Measurements from ENCODE around the gene CCR7.

Gene CCR7

DNA sequence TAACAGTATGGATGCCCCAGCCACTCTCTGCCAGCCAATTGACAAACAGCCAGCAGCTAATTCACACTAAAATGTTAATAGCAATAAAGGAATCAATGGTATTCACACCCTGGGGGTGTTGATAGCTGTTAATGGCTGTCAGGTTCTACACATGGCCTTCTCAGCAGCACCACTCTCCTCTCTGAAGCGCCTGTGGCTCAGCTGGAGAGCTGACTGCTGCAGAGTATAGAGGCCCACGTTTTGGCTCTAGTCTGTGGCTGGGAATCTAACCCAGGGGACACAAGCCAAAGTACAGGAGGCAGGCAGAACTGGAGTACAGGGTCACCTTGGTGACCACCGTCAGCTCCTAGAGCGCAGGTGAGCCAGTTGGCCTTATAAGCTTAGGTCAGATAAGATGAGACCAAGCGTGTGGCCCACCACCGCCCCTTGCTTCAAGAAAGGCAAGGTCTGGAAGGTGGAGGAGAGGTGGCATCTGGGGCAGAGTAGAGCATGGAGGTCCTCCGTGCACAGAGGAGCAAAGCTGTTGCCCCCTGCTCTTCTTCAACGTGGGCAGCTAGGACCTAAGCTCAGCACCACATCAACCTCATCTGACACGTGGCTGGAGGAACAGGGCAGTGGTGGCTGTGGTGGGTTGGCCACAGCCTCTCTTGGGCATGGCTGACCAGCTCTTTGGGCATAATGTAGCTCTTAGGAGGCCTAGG lies 25.4 kb downstream of the CCR7 start:
- Histone ChIP-seq H3K36me3 (ENCODE audit: control insufficient read depth, insufficient read depth, low read length) (no peaks in the 10 kb centered on the region), H3K27me3 (ENCODE audit: control insufficient read depth, insufficient read depth, low read length) (no peaks in the 10 kb centered on the region), H2AFZ (no peak overlapping the region), H3K27ac (peak overlapping the region; percentile 49), H3K9ac (no peak overlapping the region), H3K4me1 (peaks cover 3% of the 10 kb centered on the region), H3K9me3 (ENCODE audit: control insufficient read depth, low read length) (no peaks in the 10 kb centered on the region), H3K4me2 (ENCODE audit: low read length) (no peak overlapping the region), H3K4me3 (ENCODE audit: low read depth, low read length) (no peak overlapping the region), H3K79me2 (no peaks in the 10 kb centered on the region)
- TF ChIP-seq, protein P1, sequence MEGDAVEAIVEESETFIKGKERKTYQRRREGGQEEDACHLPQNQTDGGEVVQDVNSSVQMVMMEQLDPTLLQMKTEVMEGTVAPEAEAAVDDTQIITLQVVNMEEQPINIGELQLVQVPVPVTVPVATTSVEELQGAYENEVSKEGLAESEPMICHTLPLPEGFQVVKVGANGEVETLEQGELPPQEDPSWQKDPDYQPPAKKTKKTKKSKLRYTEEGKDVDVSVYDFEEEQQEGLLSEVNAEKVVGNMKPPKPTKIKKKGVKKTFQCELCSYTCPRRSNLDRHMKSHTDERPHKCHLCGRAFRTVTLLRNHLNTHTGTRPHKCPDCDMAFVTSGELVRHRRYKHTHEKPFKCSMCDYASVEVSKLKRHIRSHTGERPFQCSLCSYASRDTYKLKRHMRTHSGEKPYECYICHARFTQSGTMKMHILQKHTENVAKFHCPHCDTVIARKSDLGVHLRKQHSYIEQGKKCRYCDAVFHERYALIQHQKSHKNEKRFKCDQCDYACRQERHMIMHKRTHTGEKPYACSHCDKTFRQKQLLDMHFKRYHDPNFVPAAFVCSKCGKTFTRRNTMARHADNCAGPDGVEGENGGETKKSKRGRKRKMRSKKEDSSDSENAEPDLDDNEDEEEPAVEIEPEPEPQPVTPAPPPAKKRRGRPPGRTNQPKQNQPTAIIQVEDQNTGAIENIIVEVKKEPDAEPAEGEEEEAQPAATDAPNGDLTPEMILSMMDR (IDR thresholded peaks at IDR 0.05): no peak

DNA sequence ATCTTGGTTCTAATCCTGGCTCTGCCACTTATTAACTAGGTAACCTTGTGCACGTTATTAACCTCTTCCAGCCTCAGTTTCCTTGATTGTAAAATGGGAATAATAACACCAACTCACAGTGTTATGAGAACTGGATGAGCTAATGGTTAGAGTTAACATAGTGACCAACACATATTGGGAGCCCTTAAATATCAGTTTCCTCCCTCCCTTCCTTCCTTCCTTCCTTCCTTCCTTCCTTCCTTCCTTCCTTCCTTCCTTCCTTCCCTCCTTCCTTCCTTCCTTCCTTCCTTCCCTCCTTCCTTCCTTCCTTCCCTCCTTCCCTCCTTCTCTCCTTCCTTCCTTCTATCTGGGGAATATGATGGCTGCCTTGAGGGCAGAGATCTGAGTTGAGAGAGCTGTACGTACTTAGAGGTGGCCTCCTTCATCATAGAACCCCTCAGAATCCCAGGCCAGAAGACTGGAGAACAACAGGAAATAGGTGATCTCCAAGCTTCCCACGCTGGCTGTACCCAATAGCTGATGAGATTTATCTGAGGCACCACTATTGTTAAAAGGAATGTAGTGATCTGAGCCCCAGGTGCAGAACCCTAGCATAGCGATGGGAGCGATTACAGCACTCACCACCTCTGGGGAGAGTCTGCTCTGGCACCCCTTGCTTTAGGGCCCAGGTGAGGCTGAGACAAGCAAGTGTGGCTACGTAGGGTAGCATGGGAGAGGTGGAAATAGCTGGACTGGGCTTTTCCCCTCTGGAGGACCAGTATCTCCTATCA lies 26.2 kb downstream of the CCR7 start:
- no peak overlapping the region for H3K9ac ChIP-seq
- no peaks in the 10 kb centered on the region for H3K36me3 ChIP-seq (ENCODE audit: control insufficient read depth, insufficient read depth, low read length)
- H3K79me2 ChIP-seq: no peaks in the 10 kb centered on the region
- TF ChIP-seq, protein P1 (IDR thresholded peaks at IDR 0.05): no peak
- H3K4me2 ChIP-seq (ENCODE audit: low read length): no peak overlapping the region
- H2AFZ ChIP-seq: no peak overlapping the region
- H3K27ac ChIP-seq: peak overlapping the region; percentile 49
- peaks cover 3% of the 10 kb centered on the region for H3K4me1 ChIP-seq
- no peaks in the 10 kb centered on the region for H3K27me3 ChIP-seq (ENCODE audit: control insufficient read depth, insufficient read depth, low read length)
- H3K4me3 ChIP-seq (ENCODE audit: low read depth, low read length): no peak overlapping the region
- H3K9me3 ChIP-seq (ENCODE audit: control insufficient read depth, low read length): no peaks in the 10 kb centered on the region

DNA sequence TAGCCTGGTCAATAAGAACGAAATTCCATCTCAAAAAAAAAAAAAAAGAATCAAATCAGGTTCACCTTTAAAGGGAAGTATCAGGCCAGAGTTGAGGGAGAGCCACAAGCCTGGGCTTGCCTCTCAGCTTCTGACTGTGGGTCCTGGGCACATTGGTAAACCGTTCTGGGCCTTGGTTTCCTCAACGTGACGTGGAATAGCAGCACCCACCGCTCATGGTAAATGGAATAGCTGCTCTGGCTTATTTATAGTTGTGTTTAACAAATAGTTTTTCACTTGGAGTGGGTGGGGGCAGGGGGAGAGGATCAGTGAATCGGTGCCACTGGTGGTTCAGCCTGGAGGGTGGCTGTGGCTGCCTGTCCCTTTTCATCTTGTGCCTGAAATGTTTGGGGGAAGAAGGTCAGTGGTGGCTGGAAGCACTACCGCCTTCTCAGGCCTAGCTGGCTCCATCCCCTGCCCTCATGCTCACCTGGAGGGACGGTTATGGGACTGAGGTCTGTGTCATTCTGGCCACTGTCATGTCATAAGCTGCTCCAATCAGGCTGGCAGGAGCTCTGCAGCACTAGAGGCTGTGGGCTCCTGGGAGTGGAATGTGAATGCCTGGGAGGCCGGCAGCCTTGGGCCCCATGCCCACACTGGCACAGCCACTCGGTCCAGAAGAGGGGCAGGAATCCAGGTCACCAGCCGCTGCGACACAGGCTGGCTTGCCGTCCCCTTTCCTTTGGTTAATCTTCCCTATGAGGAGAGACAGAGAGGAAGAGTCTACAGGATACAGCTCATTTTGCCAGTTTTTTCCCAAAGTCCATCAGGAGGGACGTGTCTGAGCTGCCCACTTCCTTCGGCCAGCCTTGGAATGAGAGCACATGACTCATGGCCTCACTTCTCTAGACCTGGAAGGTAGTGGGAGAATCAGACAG lies 27.0 kb downstream of the CCR7 start:
- H3K9ac ChIP-seq: no peak overlapping the region
- H3K4me1 ChIP-seq: peaks cover 3% of the 10 kb centered on the region
- peak overlapping the region; percentile 69 for H3K27ac ChIP-seq
- H3K27me3 ChIP-seq (ENCODE audit: control insufficient read depth, insufficient read depth, low read length): no peaks in the 10 kb centered on the region
- no peak overlapping the region for H3K4me3 ChIP-seq (ENCODE audit: low read depth, low read length)
- no peaks in the 10 kb centered on the region for H3K79me2 ChIP-seq
- no peak overlapping the region for H2AFZ ChIP-seq
- H3K4me2 ChIP-seq (ENCODE audit: low read length): no peak overlapping the region
- TF ChIP-seq, protein P1 (IDR thresholded peaks at IDR 0.05): no peak
- no peaks in the 10 kb centered on the region for H3K36me3 ChIP-seq (ENCODE audit: control insufficient read depth, insufficient read depth, low read length)
- H3K9me3 ChIP-seq (ENCODE audit: control insufficient read depth, low read length): no peaks in the 10 kb centered on the region

DNA sequence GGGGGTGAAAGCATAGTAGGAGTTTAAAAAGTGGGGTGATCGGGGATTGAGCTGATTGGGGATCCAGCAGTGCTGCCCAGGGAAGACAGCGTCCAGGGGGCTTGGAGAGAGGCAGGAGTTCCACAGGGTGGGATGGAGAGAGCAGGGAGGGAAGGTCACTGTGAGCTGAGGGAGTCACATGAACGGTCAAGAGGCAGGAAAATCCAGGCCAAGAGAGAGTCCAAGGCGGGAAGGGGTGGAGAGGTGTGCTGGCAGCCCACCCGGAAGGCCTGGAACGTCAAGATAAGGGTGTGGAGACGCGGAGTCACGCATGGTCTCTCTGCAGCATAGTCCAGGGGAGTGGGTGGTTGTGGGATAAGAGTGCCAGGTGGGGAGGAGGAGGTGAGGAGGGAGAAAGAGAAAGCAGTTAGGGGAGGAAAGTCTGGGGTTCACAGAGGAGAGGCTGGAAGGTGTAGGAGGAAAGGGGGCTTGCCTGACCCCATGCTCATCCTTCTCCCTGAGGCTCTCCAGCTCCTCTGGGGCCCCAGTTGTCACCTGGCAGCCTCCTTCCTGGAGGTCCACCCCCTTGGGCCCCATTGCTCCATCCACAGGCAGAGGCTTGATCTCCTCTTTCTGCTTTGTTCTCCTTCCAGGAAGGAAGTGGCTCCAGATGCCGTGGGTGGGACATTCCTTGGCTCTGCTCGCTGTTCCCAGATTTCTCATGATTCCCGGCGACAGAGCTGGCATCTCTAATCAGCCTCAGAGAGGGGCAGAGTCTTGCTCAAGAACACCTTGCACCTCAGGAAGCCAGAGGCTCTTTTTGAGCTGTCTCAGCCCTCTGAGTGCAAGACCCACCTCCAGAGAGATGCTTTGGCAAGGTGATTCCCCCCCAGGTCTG lies 28.7 kb downstream of the CCR7 start:
- H3K4me1 ChIP-seq: peaks cover 3% of the 10 kb centered on the region
- no peaks in the 10 kb centered on the region for H3K79me2 ChIP-seq
- H2AFZ ChIP-seq: no peak overlapping the region
- H3K27me3 ChIP-seq (ENCODE audit: control insufficient read depth, insufficient read depth, low read length): no peaks in the 10 kb centered on the region
- no peak overlapping the region for H3K4me3 ChIP-seq (ENCODE audit: low read depth, low read length)
- H3K27ac ChIP-seq: peak overlapping the region; percentile 69
- no peak overlapping the region for H3K4me2 ChIP-seq (ENCODE audit: low read length)
- no peak overlapping the region for H3K9ac ChIP-seq
- no peaks in the 10 kb centered on the region for H3K9me3 ChIP-seq (ENCODE audit: control insufficient read depth, low read length)
- H3K36me3 ChIP-seq (ENCODE audit: control insufficient read depth, insufficient read depth, low read length): no peaks in the 10 kb centered on the region
- TF ChIP-seq, protein P1 (IDR thresholded peaks at IDR 0.05): no peak

Measured in parathyroid adenoma (tissue), 2 donors.